Measurements from ENCODE around the gene CYB5B.

GRCh38 chr16:69501956-69502745, 77.7 kb downstream of the CYB5B start:
- TF ChIP-seq EZH2 (IDR thresholded peaks at IDR 0.05; ENCODE audit: insufficient read depth, poor library complexity, severe bottlenecking): no peak
- no peak for TF ChIP-seq EZH2phosphoT487 (IDR thresholded peaks at IDR 0.05; ENCODE audit: insufficient read depth, low read depth)
